HG02759 (cell line): ENCODE data around the gene UTF1.
A peak's percentile ranks its signal among the peaks of the same experiment; 100 is the strongest.
"Not testable (repeated sequence)": the region's sequence is repeated elsewhere in the genome, so short reads cannot be mapped to it uniquely, and the experiment has no call there.

Experiments
- ATAC-seq: cut with Tn5 transposase; IDR thresholded peaks from one replicate; pipeline ENCODE4 v1.9.1; 2021; ENCODE audit warnings: mild to moderate bottlenecking, moderate library complexity; ENCODE audit not compliant: unreplicated experiment

The UTF1 gene

DNA sequence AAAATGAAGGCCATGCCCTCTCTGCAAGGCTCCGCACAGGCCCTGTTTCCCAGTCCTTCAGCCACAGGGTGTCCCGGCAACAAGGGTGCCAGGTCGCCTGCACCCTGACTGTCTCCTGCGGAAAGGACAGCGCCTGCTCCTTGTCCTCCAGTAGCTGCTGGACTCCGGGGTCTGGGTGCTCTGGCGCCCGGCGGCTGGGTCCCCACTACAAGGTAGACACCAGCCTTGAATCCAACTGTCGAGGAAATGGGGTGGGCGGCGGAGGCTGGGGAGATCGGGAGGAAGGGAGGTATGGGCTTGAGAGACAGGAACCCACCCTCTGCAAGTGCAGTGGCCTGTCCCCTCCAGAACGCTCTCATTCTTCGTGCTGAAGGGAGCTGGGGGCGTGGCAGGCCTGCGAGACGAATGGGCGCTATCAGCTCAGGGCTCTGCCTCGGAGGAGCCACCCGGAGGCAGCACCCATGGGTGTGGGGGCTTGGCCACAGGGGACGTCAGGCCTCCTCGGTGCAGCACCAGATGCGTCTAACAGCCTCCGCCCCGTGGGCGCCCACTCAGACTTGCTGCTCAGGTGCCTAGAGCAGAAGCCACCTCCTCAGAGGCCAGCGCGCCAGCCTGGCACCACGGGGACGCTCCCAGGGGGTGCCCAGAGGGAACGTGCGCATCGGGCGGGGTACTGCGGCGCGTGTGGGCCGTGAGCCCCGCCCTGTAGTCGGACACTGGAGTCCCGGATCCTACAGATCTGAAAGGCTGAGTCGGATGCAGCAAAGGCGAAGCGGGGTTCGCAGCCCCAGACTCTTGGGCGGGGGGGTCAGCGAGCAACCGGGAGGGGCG lies 31.1 kb downstream of the UTF1 start:
- ATAC-seq, result peak; percentile 57

DNA sequence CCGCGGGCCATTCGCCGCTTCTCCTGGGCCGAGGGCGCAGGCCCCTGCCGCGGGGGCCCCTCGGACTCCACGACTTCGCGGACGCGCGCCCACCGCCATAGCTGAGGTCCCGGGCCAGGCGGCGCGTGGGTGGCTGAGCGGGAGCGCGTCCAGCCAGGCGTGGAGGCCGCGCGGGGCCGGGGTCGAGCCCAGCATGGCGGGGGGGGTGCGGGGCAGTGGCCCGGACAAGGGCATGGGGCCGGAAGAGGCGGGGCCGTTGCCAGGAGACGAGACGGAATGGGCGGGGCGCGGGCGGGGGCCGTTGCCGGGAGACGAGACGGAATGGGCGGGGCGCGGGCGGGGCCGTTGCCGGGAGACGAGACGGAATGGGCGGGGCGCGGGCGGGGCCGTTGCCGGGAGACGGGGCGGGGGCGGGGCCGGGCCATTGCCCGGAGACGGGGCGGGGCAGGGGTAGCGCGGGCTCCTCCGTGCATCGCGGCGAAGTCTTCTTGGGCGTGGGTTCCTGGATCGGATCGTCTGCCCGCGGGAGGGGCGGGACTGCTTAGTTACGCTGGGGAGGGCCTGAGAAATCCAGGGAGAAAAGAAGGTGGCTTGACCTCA lies 31.8 kb downstream of the UTF1 start:
- ATAC-seq, result peak; percentile 69

DNA sequence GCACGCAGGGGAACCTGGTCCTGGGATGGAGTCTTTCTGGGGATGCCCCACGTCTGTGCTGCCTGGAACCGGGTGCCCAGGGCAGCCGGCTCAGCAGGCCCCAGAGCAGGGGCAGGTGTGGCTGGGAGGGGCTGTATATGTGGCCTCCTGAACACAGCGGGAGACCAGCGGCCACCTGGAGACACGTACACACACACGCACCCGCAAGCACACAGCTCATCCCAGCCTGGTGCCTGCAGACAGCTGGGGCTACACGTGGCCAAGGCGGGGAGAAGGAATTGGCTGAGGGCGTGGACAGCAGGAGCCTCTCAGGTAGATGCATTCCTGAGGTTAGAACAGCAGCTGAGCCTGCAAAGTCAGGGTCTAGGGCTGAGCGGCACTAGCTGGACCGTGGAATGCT lies 32.7 kb downstream of the UTF1 start:
- no peak for ATAC-seq

DNA sequence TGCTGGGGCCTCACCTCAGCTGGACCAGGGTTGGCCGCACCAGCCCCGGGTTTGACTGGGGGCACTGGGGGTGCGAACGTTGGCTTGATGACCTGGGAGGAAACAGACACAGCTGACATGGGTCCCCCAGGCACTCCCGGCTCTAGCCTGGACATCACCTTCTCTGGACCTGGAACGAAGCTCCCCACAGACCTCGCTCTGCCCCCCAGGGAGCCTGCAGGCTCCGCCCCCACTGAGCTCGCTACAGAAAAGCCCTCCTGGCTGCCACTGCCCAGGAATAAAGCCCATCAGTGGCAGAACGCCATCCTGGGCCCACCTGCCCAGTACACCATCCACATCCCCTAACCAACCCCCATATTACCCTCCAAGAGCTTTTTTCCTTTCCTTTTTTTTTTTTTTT lies 33.7 kb downstream of the UTF1 start:
- no peak for ATAC-seq

DNA sequence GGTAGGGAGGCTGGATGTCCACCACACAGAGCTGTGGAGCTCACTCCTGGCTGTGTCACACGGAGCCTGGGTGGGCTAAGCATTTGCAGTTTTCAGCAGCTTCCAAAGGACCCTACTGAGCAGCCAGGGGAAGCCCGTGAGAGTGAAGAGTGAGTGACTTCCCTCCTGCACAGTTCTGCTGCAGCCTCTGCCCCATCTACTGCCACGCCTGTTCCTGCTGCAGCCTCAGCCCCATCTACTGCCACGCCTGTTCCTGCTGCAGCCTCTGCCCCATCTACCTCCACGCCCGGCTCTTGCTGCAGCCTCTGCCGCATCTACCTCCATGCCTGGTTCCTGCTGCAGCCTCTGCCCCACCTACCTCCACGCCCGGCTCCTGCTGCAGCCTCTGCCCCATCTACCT lies 34.4 kb downstream of the UTF1 start:
- ATAC-seq, result no peak

DNA sequence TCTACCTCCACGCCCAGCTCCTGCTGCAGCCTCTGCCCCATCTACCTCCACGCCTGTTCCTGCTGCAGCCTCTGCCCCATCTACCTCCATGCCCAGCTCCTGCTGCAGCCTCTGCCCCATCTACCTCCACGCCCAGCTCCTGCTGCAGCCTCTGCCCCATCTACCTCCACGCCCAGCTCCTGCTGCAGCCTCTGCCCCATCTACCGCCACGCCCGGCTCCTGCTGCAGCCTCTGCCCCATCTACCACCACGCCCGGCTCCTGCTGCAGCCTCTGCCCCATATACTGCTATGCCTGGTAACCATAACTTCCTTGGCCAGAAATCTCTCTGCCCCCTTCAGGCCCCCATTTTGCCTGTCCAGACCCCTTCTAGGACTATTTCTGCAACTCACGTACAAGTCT lies 35.0 kb downstream of the UTF1 start:
- ATAC-seq, result not testable (repeated sequence)

DNA sequence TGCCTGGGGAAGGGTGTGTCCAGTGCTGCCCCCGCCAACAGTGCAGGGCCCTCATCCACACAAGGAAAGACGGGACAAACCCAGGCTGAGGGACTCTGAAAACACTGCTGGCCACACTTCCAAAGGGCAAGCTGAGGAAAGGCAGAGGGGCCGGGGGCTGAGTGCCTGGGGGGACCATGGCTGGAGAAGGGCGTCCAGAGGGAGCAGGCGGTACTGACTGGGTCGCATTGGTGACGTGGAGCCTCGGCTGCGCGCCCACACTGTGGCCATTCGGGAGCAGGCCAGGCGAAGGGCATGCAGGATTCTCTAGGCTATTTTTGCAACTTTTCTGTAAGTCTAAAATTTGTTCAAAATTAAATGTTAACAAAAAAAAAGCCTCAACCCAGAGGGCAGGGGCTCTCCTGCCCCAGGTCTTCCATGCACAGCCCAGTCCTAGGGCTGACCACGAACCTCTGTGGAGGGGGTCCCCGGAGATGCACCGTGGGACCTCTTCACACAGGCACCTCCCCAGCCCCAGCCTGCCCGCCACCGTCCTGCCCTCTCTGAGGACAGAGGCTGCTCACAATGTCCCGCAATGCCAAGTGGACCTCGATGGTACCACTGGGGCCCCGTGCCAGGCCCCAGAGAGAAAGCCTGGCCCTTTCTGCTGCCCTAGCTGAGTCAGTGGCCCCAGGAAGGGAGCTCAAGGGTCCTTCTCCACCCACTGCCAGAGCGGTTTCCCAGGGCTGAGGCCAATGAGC lies 36.2 kb downstream of the UTF1 start:
- ATAC-seq, result no peak

DNA sequence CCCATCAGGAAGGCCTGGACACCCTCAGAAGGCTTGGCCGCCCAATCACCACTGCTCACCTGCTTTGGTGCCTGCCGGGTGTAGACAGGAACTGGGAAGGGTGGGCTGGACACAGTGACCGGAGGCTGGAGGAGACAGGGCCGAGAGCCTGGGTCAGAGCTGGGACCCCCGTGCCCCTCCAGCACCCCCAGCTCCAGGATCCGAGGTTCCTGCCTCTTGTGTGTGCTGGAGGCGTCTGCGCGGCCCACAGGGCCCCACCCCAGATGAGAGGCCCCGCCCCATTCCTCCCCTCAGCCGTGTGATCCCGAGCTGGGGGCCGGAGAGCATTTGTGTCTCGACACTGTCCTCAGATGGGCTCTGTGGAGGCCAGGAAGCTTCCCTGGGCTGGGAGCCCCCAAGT lies 37.3 kb downstream of the UTF1 start:
- no peak for ATAC-seq

DNA sequence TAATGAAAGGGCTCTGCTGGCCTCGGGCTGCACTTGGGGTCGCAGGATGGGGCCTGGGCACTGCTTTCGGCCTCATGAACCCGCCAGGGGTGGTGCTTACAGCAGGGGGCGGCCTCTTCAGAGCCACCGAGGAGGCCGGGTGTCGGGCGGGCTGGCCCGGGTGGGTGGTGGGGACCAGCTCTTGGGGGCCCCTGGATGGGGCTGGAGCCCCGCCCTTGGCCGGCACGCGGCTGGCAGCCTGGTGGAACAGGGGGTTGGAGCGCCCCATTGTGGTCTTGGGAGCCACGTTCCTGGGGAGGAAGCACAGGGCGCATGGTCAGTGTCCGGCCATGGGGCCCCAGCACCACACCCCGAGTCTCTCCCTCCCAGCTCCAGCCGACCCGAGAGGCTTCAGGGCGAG lies 37.8 kb downstream of the UTF1 start:
- ATAC-seq, result no peak

DNA sequence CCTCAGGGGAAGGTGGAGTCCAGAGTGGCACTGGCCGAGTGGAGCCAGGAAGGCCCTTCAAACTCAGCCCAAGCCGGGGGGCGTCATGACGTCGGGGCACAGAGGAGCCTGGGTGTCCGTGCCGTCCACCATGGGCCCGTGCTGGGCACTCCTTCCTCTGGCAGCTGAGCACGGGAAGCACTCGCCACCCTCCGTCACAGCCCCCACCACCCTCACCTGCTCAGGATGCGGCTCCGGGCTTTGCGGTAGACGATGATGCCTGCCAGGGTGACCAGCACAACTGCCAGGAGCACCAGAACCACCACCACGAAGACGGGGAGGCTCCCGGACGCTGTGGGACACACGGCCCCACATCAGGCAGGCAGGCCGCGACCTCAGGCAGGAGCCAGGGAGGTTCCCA lies 38.5 kb downstream of the UTF1 start:
- no peak for ATAC-seq

DNA sequence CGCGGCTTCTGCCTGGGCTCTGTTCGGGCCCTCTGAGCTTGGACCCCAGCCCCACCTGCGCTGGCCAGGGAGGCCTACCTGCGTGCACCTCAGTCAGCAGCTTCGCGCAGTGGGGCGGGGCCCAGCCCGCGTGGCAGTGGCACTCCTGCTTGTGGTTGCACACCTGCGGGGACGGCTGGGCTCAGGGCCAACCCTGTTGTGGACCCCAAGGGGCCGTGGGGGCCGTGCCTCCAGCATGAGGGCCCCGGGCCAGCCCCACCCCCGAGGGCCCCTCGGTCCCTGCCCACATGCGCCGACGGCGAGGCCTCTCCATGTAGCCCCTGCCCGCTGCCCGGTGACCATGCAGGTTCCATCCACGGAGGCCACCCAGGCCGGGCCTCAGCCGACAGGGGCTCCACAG lies 39.4 kb downstream of the UTF1 start:
- no peak for ATAC-seq

DNA sequence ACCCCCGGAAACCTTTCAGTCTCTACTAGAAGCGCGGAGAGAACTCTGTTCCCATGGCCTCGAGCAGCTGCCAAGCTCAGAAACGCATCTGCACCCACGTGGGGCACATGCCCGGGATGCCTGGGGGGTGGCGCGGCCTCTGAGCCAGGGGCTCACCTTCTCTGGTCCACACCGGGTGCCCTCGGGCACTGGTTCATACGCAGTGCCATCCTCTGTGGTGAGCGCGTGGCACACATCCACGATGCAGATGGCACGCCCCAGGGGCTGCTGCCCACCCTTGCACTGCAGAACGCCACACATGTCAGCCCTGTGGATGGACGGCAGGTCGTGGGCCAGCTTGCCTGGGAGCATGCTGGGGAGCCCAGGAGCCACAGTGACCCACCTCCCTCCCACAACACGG lies 40.2 kb downstream of the UTF1 start:
- ATAC-seq, result no peak

DNA sequence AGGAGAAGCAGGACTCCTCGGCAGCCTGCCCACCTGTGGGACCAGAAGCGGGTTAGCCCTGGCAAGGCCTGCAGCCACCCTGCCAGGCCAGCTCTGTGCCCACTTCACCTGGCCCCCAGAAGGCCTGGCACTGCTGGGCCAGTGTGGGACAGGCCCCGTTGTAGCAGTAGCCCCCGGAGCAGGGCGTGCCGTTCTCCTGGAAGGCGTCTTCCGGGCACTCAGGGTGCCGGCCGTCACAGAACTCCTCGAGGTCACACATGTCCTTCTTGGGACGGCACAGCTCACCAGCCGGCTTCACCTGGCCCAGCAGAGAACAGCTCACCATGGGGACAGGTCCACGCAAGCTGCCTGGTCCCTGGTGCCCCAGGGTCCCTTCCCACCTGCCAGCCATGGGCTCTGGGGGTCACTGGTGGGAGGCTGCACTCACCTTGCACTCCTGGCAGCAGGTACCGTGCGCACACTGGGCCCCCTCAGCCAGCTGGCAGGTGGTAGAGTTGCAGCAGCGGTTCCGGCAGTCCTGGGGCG lies 40.8 kb downstream of the UTF1 start:
- ATAC-seq, result no peak

DNA sequence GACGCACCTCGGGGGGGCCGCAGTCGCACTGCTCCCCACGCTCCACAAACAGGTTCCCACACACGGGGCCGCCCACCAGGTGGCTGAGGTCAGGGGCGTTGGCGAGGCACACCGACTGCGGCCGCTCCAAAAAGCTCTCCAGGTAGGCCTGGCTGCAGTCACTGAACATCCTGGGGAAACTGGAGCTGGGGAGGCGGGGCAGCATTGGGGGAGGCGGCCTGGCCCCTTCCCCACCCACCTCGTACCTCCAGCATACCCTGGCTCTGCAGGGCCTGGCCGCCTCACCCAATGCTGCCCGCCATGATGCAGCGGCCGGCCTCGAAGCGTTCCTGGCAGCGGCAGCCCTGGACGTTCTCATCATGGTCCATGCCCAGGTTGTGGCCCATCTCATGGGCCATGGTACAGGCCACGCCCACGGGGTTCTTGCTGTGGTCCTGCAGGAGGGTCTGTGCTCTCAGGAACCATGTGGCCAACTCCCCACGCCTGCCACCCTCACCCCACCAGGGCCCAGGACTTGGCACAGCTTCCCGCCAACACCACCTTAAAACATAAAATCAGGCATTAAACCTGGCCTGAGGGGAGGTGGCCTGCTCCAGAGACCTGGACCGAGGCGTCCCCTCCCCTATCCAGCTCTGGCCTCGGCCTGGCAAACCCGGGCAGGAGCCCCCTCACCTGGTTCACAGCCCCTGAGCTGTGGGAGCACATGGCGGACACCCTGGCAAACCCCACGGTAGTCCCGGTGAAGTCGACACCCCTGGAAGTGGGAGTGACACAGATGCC lies 41.7 kb downstream of the UTF1 start:
- ATAC-seq, result no peak

DNA sequence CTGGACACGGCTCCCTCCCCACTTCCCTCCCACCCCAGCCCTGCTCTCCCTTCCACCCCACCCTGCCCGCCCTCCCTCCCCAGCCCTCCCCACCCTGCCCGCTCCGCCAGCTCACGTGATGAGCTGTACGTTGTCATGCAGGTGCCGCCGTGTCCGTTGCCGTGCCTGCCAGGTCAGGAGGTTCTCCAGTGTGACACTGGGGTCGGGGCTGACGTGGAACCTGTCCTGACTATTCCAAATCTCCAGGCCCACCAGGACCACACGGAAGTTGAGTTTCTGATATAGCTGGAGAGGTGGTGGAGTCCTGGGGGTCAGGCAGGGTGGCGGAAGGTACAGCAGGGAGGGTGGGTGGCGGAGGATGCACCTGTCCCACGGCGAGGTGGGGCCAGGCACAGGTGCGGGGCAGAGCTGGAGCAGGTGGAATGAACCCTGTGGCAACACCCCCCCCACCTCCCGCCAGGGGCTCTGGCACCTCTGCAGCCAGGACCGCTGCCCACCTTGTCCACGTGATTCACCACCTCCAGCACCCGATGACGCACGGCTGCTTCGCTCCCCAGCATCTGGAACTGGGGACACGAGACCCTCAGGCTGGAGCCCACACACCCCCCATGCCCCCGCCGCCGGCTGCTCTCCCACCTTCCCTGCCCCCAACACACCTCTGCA lies 42.4 kb downstream of the UTF1 start:
- ATAC-seq, result no peak

DNA sequence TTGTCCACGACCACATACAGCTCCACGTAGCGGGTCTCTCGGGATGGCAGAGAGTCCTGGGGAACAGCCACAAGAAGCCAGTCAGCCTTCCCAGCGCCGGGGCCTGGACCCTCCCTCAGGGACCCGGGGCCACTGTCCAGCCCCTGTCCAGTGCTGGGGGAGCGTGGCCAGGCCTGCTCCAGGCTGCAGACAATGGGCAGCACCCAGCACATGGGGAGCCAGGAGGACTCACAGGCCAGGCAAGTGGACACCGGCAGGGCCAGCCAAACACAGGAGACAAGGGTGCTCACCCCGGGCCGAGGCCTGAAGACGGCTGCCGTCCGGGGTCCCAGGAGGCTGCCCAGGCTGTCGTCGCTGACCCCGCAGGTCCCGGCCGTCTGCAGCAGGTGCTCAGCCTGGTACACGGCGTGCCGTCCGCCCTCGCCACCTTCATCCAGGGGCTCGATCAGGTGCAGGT lies 43.0 kb downstream of the UTF1 start:
- no peak for ATAC-seq

DNA sequence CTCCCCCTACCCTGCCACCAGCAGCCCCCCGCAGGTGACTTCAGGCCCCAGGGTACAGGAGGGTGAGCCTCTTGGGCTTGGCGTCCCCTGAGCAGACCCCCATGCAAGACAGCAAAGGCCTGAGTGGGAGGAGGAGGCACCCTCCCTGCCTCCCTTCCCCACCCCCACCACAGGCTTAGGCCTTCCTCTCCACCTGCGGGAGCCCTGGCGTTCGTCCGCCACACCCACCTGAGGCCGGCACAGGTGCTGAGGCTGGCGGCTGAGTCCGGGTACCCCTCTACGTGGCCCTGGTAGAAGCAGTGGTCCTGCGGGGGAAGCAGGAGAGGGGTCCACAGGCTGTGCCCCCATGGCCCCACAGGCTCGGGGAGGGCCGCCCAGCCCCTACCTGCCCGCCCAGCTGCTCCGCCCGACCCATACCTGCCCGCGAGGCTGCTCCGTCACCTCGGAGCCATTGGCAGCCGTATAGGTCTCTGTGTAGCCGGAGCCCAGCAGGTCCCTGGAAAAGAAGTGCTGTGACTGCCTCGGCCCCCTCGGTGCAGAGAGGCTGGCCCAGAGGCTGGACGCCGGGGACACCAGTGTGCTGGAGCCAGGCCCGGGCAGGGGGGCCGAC lies 43.6 kb downstream of the UTF1 start:
- no peak for ATAC-seq

DNA sequence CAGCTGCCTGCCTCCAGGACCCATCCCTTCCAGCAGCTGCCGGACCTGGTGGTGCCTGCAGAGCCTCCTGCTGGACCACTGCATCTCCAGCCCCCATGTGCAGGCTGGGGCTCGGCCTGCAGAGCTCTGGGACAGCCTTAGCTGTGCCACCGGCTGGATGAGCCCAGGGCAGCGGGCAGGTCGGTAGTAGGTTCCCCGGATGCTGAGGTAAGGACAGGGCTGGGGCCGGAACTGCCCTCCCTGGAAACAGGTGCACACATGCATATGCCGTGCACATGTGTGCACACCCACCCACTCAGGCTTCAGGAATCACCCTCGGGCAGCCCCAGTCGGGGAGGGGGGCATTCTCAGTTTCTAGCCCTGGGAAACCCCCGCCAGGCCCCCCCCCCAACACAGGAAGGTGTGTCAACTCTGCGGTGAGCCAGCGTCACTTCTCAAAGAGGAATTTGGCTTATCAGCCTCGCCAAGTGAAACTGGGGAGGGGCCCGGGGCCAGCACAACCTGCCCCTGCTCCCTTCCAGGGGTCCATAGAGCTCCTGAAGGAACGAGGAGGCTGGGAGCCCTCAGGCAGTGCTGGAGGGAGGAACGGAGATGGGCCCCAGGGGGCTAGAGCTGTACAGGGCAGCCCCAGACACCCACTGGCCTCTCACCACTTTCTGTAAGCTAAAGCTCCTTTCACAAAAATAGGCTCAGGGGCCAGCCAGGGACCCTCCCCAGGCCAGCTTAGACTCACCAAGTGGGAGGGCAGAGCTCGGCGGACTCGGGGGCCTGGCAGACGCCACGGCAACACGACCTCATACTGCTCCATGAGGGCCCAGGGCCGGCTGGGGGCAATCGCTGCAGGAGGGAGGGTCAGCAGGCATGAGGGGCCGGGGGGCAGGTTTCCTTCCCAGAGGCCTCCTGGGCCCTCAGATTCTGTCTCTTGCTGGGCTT lies 45.0 kb downstream of the UTF1 start:
- peak; percentile 57 for ATAC-seq

DNA sequence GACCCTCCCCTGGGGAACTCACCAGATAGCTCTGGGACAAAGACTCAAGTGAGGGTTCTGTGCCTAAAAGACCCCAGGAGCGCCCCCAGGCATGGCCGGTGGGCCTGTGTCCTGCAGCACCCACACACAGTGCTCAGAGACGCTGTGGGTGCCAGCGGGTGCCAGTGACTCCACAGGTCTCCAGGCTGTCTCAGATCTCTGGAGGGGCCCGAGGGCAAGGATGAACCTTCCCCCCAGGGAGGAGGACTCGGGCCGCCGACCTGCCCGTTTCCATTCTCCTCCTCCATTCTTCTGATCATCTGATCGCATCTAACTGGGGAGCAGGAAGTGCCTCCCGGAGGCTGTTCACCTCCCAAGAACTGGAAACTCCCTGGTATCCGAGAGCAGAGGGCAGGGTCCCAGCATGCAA lies 45.7 kb downstream of the UTF1 start:
- ATAC-seq, result peak; percentile 36
